GM21576 (cell line): ENCODE measurements around the gene GPR161.
"Not testable (repeated sequence)": the region's sequence is repeated elsewhere in the genome, so short reads cannot be mapped to it uniquely, and the experiment has no call there.

Experiments used
- ATAC-seq: cut with Tn5 transposase; IDR thresholded peaks from one replicate; pipeline ENCODE4 v1.9.1; 2021; ENCODE audit warnings: mild to moderate bottlenecking, moderate library complexity; ENCODE audit not compliant: unreplicated experiment

GPR161 gene, protein sequence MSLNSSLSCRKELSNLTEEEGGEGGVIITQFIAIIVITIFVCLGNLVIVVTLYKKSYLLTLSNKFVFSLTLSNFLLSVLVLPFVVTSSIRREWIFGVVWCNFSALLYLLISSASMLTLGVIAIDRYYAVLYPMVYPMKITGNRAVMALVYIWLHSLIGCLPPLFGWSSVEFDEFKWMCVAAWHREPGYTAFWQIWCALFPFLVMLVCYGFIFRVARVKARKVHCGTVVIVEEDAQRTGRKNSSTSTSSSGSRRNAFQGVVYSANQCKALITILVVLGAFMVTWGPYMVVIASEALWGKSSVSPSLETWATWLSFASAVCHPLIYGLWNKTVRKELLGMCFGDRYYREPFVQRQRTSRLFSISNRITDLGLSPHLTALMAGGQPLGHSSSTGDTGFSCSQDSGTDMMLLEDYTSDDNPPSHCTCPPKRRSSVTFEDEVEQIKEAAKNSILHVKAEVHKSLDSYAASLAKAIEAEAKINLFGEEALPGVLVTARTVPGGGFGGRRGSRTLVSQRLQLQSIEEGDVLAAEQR

DNA sequence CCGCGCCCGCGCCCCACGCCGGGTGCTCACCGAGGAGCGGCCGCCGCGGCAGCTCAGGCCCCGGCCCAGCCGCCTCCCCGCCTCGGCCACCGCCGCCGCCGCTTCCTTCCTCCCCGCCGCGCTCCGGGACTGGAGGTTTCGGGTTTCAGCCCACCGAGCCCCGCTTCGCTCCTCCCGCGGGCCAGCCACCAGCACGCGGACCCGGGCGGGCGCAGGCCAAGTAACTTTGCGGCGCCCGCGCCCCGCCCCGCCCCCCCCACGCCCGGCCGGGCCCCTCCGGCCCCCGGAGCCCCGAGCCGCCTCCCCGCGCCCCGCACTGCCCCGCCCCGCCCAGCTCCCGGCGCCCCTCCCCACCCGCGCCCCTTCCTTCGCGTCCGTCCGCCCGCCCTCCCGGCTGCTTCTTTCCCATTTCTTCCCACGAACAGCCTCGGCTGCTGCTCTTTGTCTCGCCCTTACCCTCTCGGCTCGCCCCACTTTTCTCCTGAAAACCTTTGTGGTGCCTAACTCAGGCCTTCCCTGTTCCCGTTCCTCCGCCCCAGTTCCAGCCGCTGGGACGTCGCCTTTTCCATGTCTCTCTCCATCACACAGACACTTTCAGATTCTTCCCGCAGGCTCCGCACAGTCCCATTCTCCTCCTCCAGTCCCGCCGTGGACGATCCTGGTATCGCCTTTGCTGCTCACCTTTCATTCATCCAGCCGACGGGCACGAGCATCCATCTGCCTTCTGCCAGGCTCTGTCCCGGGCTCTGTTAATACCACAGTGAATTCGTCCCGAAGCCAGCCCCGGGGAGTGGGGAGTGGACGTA is at the start of gene GPR161:
GPR161 (minus strand) TSS at position 222 of the 806 bp plus-strand sequence. CDS start 32,080 bp downstream, outside the sequence.
- ATAC-seq = no peak

DNA sequence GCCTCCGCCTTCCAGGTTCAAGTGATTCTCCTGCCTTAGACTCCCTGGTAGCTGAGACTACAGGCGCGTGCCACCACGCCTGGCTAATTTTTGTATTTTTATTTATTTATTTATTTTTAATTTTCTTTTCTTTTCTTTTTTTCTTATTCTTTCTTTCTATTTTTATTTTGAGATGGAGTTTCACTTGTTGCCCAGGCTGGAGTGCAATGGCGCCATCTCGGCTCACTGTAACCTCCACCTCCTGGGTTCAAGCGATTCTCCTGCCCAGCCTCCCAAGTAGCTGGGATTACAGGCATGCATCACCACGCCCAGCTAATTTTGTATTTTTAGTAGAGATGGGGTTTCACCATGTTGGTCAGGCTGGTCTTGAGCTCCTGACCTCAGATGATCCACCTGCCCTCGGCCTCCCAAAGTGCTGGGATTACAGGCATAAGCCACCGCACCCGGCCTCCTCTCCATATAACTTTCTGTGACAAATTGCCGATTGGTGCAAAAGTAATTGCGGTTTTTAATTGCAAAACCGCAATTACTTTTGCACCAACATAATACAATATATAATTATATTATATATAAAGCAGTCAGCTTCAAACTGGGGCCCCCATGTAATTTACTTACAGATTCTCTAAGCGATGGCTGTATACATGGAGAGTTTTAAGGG is 44.5 kb upstream of the GPR161 start:
- ATAC-seq = not testable (repeated sequence)

DNA sequence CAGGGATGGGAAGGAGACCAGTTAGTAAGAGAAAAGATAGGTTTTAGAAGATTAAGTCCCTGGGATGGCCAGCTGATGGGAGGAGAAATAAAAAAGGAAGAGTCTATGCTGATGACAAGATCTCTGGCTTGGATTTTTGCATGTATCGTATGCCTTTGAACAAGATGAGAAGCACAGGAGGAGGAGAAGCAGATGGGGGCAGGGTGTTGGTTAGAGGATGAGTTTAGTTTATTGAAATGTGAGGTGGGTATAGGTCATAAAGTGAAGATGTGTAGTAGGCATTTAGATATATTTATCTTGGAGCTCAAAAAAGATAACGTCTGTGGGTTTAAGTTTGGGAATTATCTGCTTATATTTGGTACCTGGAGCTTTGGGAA is 43.4 kb upstream of the GPR161 start:
- no peak for ATAC-seq

DNA sequence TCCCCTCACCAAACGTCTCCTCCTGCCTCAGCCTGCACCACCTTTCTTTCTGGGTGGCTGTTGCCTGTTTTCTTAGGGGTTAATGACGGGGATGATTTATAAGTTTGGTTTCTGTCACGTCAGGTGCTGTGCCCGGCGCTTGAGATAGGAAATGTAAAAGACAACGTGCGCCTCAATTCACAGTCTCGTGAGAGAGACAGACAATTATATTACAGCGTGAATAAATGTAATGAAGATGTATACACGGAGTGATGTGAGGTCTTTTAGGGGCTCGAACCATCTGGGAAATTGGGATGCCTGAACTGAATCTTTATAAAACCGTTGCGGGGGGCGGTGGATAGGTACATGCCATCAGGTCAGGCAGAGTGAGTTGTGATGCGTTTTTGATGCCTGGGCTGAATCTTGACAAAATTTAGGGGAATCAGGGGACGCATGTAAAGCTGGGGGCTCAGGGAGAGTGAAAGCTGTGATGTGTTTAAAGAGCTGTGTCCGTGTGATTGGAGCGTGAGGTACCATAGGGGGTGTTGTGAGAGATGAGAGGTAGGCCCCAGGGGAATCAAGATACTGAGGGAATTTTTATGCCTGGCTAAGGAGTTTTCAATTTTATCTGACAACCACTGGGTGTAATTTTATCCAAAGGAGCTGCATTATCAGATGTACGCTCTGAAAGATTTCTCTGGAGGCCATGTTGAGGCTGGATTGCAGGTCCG is 42.9 kb upstream of the GPR161 start:
- ATAC-seq = no peak

DNA sequence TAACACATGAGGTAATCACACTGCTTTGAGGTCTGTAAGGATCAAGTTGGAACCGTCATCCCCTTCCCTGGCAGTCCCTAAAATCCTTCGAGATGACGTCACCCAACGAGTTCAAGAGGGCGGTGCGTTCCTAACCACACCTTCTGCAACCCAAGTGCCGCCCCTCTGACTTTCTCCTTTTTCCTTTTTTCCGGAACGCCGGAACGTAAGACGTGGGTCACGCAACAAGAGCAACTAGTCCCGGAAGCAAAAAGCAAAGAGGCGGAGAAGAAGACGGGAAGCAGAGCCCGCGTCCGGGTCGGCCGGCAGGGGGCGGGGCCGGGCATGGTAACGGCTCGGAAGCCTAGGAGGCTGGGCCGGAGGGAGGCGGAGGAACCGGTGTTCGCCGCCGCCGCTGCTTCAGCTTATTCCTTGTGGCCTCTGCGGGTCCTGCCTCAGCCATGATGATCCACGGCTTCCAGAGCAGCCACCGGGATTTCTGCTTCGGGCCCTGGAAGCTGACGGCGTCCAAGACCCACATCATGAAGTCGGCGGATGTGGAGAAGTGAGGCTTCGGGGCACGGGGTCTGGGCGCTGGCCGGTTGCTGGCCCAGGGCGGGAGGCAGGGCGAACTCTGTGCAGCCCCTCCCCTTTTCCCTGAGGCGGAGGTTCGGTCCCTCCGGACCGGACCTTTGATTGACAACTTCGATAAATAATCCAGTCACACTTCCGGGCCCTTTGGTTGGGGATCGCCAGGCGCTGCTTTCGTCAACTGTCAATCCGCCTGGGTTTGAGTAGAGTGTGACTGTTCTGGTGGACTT is 42.1 kb upstream of the GPR161 start, which contains the start of gene TIPRL:
TIPRL (plus strand) TSS at position 325 of the 800 bp plus-strand sequence; CDS start at position 441, 116 bp downstream.
- peak; percentile 90 for ATAC-seq

DNA sequence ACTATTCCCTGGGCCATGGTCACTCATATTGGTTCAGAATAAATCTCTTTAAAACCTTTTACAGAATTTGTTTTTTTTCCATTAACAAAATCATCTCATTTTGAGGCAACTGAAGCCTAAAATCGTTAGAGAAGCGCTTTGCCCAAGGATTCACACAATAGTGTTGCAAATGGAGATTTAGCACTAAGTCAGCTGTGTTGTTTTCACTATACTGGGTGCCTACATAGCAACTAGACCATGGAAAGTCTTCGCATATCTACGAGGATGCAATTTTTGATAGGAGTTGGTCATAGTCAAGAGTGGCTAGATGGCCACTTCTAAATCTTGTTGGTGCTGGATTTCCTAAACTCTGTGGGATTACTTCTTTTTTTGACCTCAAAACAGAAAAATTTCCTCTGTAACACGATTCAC is 41.5 kb upstream of the GPR161 start:
- ATAC-seq = no peak

DNA sequence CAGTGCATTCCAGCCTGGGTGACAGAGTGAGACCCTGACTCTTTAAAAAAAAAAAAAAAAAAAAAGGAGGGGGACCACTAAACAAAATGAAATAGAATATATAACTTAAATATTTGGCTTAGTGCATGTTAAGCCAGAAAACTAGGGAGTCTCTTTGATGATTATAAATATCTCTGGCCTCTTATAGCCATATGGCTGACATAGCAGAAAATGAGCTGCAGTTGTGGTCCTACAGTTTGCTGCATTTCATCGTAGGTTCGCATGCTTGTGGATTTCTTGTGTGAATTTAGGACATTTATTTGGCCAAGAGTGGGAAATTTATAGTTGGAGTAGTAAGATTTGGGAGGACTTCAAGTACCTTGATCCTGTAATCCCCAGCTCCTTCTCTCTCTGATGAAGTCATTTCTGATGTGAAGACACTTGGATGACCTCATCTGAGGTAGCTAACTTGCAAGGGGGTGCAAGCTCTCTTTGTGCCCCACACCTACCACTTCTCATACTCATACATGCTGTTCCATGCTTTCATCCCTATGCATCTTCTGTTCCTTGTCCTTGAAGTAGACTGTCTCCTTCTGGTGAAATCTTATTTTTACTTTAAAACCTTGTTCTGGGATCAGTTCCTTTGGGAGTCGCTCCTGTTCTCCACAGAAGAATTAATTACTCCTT is 35.7 kb upstream of the GPR161 start:
- ATAC-seq = no peak

DNA sequence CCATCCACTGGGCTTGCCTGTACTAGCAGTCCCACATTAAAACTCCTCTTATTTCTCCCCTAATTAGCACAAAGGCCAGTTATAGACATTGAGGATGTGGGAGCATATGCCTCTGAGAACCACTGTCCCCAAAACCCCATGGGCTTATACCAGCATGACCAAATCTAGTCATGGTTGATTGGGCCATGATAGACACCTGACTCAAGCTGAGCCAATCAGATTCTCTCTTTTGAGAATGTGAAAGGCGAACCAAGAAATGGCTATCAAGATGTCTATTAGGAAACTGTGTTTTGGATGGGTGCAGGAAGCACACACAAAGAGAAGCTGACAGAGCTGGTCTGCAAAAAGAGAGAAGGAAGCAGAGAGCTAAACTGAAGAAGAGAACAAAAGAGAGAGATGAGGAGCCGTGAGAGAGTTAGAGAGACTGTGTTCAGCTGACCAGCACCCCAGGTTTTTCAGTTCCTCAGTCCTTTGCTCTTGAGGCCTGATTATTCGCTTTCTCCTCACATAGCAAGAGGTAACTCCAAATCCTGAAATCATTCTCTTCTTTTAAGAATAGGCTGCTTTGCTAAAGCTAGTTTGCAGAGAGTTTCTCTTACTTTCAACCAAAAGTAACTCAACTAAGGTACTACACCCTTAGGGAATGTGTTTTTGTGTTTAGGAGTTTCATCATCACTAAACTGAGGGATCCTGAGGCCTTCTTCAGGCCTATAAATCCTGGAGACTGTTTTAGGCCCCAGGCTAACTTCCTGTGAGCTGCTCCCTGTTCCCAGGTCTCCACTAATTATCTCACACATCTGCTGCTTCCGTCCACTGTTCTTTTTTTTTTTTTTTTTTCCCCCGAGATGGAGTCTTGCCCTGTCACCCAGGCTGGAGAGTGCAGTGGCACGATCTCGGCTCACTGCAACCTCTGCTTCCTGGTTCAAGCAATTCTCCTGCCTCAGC is 34.1 kb upstream of the GPR161 start:
- no peak for ATAC-seq

DNA sequence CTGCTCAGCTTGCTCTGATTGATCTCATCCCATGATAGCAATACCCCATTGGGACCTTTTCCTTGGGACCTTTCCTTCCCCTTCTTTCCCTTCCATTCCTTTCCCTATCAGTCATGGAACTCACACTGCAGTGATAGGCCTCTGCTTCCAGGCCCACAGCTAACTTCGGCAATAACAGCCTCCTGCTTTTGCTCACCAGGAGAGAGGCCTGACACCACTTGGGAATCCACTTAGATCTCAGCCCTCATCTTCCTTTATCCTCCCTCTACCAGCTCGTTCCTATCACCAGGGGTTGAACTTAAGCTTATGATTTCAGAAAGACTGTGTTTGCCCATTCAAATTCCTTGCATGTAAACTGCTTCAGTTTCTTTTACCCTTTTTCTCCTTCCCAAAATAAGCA is 31.1 kb upstream of the GPR161 start:
- no peak for ATAC-seq

DNA sequence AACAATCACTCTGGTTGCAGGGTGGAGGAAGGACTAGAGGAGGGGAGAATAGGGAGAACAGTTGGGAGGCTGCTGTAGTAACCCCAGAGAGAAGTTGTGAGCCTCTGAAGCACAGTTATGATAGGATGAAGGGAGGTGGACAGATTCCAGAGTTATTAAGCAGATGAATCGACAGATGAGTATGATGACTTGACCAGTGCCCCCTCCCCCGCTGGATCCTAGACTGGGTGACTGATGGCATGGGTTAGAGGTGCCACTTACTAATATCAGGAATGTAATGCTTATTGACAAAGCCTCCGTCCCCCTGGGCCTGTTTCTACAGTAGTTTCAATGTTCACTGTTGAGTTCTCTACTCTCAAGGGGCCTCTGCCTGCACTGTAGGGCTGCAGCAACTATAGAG is 28.0 kb upstream of the GPR161 start:
- no peak for ATAC-seq

DNA sequence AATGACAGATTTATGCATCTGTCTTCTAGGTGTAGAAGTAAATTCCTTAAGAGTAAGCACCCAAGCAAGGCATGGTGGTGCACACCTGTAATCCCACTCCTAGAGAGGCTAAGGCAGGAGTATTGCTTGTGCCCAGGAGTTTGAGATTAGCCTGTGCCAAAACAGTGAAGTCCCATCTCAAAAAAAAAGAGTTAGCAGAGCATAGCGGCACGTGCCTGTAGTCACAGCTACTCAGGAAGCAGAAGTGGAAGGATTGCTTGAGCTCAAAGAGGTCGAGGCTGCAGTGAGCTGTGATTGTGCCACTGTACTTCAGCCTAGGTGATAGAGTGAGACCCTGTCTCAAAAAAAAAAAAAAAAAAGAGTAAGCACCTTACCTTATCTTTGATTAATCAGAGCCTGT is 26.9 kb upstream of the GPR161 start:
- ATAC-seq = no peak

DNA sequence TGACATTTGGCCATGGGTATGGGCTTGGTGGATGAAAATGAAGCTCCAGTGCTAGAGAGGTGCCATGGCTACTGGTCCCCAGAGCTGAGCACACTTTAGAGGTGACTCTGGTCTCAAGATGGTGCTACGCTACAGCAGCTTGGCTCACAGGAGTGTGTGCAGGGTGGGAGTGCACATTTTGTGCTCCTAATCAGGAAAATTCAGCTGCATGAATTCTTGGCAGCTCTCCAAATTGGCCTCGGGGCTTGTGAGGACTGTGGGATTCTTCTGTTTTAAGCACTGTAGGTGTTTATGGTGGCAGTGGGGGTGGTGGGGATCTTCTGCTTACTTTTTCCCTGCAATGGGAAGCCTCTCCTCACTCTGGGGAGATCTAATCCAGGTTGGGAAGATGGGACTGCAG is 24.7 kb upstream of the GPR161 start:
- ATAC-seq = no peak

DNA sequence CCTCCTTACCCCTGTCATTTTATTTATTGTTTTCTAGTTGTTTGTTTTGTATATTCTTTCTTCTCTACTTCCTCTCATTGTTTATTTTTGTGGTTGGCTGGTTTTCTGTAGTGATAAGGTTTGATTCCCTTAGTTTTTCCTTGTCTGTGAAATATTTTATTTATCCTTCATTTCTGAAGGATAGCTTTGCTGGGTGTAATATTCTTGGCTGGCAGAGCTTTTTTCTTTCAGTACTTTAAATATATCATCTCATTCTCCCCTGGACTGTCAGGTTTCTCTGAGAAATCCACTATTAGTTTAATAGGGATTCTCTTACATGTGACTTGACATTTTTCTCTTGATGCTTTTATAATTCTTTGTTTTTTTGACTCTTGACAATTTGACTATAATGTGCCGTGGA is 23.2 kb upstream of the GPR161 start:
- ATAC-seq = no peak

DNA sequence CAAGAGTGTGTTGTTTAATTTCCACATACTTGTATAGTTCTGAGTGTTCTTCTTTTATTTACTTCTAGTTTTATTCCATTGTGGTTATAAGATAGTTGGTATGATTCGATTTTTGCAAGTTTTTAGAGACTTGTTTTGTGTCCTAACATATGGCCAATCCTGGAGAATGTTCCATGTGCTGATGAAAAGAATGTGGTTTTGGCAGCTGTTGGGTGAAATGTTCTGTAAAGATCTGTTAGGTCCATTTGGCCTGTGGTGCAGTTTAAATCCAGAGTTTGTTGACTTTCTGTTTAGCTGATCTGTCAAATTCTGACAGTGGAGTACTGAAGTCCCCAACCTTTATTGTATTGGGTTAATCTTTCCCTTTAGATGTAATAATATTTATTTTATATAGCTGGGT is 22.5 kb upstream of the GPR161 start:
- ATAC-seq = no peak

DNA sequence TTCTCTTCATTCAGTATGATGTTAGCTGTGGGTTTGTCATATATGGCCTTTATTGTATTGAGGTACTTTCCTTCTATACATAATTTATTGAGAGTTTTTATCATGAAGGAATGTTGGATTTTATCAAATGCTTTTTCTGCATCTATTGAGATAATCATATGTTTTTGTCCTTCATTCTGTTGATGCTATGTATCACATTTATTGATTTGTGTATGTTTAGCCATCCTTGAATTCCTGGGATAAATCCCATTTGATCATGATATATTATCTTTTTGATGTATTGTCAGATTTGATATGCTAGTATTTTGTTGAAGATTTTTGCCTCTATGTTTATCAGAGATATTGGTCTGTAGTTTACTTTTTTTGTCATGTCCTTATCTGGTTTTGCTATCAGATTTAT is 20.9 kb upstream of the GPR161 start:
- no peak for ATAC-seq

DNA sequence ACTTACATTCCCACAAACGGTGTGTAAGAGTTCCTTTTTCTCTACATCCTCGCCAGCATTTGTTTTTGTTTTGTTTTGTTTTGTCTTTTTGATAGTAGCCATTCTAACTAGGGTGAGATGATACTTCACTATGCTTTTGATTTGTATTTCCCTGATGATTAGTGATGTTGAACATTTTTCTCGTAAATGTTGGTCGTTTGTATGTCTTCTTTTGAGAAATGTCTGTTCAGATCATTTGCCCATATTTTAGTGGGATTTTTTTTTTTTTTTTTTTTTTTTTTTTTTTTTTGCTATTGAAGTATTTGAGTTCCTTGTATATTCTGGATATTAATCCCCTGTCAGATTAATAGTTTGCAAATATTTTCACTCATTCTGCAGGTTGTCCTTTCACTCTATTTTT is 19.2 kb upstream of the GPR161 start:
- no peak for ATAC-seq

DNA sequence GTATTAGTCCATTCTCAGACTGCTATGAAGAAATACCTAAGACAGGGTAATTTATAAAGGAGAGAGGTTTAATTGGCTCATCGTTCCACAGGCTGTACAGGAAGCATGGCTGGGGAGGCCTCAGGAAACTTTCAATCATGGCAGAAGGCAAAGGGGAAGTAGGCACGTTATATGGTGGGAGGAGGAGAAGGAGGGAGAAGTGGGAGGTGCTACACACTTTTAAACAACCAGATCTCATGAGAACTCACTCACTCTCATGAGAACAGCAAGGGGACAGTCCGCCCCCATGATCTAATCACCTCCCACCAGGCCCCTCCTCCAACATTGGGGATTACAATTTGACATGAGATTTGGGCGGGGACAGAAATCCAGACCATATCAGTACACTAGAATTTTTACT is 18.0 kb upstream of the GPR161 start:
- not testable (repeated sequence) for ATAC-seq

DNA sequence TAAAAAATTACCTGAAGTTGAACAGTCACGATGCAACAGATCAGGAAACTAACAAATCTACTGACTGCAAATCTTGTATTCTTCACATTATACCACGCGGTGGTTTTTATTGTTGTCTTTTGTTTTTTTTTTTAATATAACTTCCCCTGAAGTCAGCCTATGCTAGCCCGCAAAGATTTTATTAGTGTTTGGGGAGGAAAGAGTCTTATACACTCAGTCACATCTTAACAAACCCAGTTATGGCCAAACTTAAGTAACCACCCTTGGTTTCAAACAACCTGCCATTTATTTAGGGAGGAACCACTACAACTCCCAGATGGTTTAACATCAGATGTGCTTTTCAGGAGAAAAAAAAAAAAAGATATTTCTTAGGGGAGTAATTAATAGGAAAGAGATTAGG is 15.2 kb upstream of the GPR161 start:
- no peak for ATAC-seq
